Kidney epithelial cell (primary cell): ENCODE results near the gene ZNF175. TPM values are rescaled to one million over a fixed set of nuclear protein-coding genes. Genes with fewer than 3 reads are reported as not detected.

Source experiments
- DNase-seq: peaks from one replicate; pipeline ENCODE4 v3.0.0-alpha.2; 2010; ENCODE audit warnings: low read depth
- H3K27me3 ChIP-seq: 2 replicates; pipeline ENCODE4 v1.6.0; 2011; ENCODE audit warnings: low read length; ENCODE audit not compliant: control insufficient read depth, insufficient read depth
- H3K36me3 ChIP-seq: 2 replicates; pipeline ENCODE4 v1.5.1; 2011; ENCODE audit warnings: low read length; ENCODE audit not compliant: control insufficient read depth, insufficient read depth
- H3K4me3 ChIP-seq: 2 replicates; pipeline ENCODE4 v1.5.1; 2011; ENCODE audit warnings: low read depth, mild to moderate bottlenecking, control low read depth, low read length
- CTCF ChIP-seq: IDR thresholded peaks from 2 replicates; pipeline ENCODE4 v1.5.1; 2011; ENCODE audit warnings: mild to moderate bottlenecking, moderate library complexity, low read length, control low read depth, inconsistent platforms; ENCODE audit not compliant: insufficient read depth, poor library complexity, severe bottlenecking
- total RNA-seq: library from RNA; depleted of rRNA; stranded (reverse); fragments of >200 nt; gene quantifications from 2 replicates; pipeline ENCODE4 v1.2.3, GENCODE V29; 2015

ZNF175 gene
- total RNA-seq, 1 donor from 2014 or later, result 5.0 TPM

- DNase-seq, result no peak
- no peaks in the 10 kb centered on the region for H3K36me3 ChIP-seq
- H3K27me3 ChIP-seq, result no peaks in the 10 kb centered on the region
- H3K4me3 ChIP-seq, result no peak overlapping the region
- no peak for TF ChIP-seq CTCF
Observed at GRCh38 chr19:51566489-51567100, 4.5 kb upstream of the ZNF175 start.

GRCh38 chr19:51567583-51567982 is 3.5 kb upstream of the ZNF175 start:
- no peaks in the 10 kb centered on the region for H3K36me3 ChIP-seq
- no peak for TF ChIP-seq CTCF
- no peak for DNase-seq
- no peak overlapping the region for H3K4me3 ChIP-seq
- H3K27me3 ChIP-seq, result no peaks in the 10 kb centered on the region

GRCh38 chr19:51568456-51568855 is 2.6 kb upstream of the ZNF175 start:
- no peak for TF ChIP-seq CTCF
- Histone ChIP-seq H3K4me3 (no peak overlapping the region), H3K36me3 (peaks cover 1% of the 10 kb centered on the region), H3K27me3 (no peaks in the 10 kb centered on the region)
- no peak for DNase-seq

- Histone ChIP-seq H3K27me3 (no peaks in the 10 kb centered on the region), H3K4me3 (peak overlapping the region; percentile 93), H3K36me3 (peaks cover 1% of the 10 kb centered on the region)
- TF ChIP-seq CTCF, result no peak
- DNase-seq, result no peak
Observed at GRCh38 chr19:51571599-51571998, 516 bp downstream of the ZNF175 start.

GRCh38 chr19:51572410-51572809 is 1.3 kb downstream of the ZNF175 start:
- no peak overlapping the region for H3K4me3 ChIP-seq
- peaks cover 1% of the 10 kb centered on the region for H3K36me3 ChIP-seq
- no peak for DNase-seq
- TF ChIP-seq CTCF, result no peak
- H3K27me3 ChIP-seq, result no peaks in the 10 kb centered on the region

GRCh38 chr19:51572908-51573307 is 1.8 kb downstream of the ZNF175 start:
- TF ChIP-seq CTCF, result no peak

More at GRCh38 chr19:51572908-51573307, 1.8 kb downstream of the ZNF175 start:
- peak; percentile 10 for DNase-seq
- Histone ChIP-seq H3K36me3 (peaks cover 1% of the 10 kb centered on the region), H3K4me3 (no peak overlapping the region), H3K27me3 (no peaks in the 10 kb centered on the region)
